ENCODE measurements around the gene FASTK.

DNA sequence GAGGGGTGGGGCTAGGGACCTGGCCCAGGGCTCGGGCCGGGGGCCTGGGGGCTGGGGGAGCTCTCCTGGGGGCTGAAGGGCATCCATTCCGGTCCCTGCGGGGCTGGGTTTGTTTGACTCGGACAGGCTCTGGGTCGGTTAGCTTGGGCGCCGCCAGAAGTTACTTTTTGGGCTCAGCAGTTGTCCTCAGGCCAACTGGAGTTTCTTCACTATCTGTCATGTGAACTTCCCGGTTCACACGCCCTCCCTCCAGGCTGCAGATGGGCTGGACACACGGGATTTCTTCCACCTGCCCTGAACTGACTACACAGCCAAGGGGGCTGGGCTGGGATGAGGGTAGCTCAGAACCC is 17.4 kb downstream of the FASTK start:
- TF ChIP-seq POLR2A (IDR thresholded peaks at IDR 0.05; ENCODE audit: low read depth, low read length) (no peak), FOS (IDR thresholded peaks at IDR 0.05; ENCODE audit: borderline replicate concordance, insufficient read depth, low read length) (no peak), EZH2 (IDR thresholded peaks at IDR 0.05; ENCODE audit: borderline replicate concordance, low read depth, low read length, severe bottlenecking) (no peak), POLR2AphosphoS5 (IDR thresholded peaks at IDR 0.05; ENCODE audit: insufficient read depth, low read depth, low read length) (no peak), MYC (IDR thresholded peaks at IDR 0.05; ENCODE audit: low read depth, low read length) (no peak)
- TF ChIP-seq, protein P1, sequence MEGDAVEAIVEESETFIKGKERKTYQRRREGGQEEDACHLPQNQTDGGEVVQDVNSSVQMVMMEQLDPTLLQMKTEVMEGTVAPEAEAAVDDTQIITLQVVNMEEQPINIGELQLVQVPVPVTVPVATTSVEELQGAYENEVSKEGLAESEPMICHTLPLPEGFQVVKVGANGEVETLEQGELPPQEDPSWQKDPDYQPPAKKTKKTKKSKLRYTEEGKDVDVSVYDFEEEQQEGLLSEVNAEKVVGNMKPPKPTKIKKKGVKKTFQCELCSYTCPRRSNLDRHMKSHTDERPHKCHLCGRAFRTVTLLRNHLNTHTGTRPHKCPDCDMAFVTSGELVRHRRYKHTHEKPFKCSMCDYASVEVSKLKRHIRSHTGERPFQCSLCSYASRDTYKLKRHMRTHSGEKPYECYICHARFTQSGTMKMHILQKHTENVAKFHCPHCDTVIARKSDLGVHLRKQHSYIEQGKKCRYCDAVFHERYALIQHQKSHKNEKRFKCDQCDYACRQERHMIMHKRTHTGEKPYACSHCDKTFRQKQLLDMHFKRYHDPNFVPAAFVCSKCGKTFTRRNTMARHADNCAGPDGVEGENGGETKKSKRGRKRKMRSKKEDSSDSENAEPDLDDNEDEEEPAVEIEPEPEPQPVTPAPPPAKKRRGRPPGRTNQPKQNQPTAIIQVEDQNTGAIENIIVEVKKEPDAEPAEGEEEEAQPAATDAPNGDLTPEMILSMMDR (IDR thresholded peaks at IDR 0.05; ENCODE audit: extremely low read depth in 1 of 2, insufficient read depth in 1 of 2, low read depth in 1 of 2, low read length in 2 of 2): no peak
- TF ChIP-seq, protein P2, sequence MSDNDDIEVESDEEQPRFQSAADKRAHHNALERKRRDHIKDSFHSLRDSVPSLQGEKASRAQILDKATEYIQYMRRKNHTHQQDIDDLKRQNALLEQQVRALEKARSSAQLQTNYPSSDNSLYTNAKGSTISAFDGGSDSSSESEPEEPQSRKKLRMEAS (IDR thresholded peaks at IDR 0.05; ENCODE audit: insufficient read depth, insufficient read length): no peak
